BJ (cell line): Measurements from ENCODE around the gene TNNT3. TPM values are rescaled to one million over a fixed set of nuclear protein-coding genes. Genes with fewer than 3 reads are reported as not detected.

Experiments used
- CTCF ChIA-PET: fragments of 350-600 bp; formaldehyde crosslinking; extraction: SDS; loops from one replicate; lab custom pipeline; 2021; ENCODE audit warnings: antibody characterized with exemption, inconsistent platforms; lab: Yijun Ruan, JAX
- POLR2A ChIA-PET: fragments of 300-600 bp; sonication (Branson Sonifier 250); formaldehyde crosslinking; extraction: SDS; loops from one replicate; lab custom pipeline; 2021; ENCODE audit warnings: antibody characterized with exemption; lab: Charles Lee
- DNase-seq: peaks from one replicate; pipeline ENCODE4 v3.0.0-alpha.2; 2011; ENCODE audit warnings: low read depth
- H3K27me3 ChIP-seq: 2 replicates; pipeline ENCODE4 v1.6.0; 2011; ENCODE audit warnings: low read length; ENCODE audit not compliant: control insufficient read depth, insufficient read depth
- H3K36me3 ChIP-seq: 2 replicates; pipeline ENCODE4 v1.5.1; 2011; ENCODE audit warnings: low read length; ENCODE audit not compliant: control insufficient read depth, insufficient read depth
- H3K4me3 ChIP-seq: 2 replicates; pipeline ENCODE4 v1.5.1; 2011; ENCODE audit warnings: low read depth, mild to moderate bottlenecking, control low read depth, low read length
- CTCF ChIP-seq: IDR thresholded peaks from 2 replicates; pipeline ENCODE4 v1.5.1; 2011; ENCODE audit warnings: low read depth, mild to moderate bottlenecking, control low read depth, inconsistent platforms, low read length, moderate library complexity; ENCODE audit not compliant: insufficient read depth
- polyA plus RNA-seq: library from polyadenylated mRNA; depleted of rRNA; stranded (reverse); fragments of >200 nt; gene quantifications from 2 replicates; pipeline ENCODE4 v1.2.3, GENCODE V29; 2011

TNNT3 gene
- polyA plus RNA-seq, 1 experiment, result not detected

GRCh38 chr11:1966531-1966930 lies 47.0 kb downstream of the TNNT3 start:
- ChIA-PET POLR2A (no interaction called here), CTCF (interaction anchor here (1.3 to 4.5 kb wide), 7 partner anchors 11 to 273 kb away, joined by 5 to 20 read pairs (median 6); no protein-coding TSS in a partner anchor)
- no peaks in the 10 kb centered on the region for H3K36me3 ChIP-seq
- no peak overlapping the region for H3K4me3 ChIP-seq
- TF ChIP-seq CTCF, result no peak
- no peak for DNase-seq
- H3K27me3 ChIP-seq, result no peaks in the 10 kb centered on the region

- no peak for DNase-seq
- H3K27me3 ChIP-seq, result no peaks in the 10 kb centered on the region
- no peak for TF ChIP-seq CTCF
- H3K36me3 ChIP-seq, result no peaks in the 10 kb centered on the region
- POLR2A ChIA-PET, result interaction anchor here (0.6 kb wide), 1 partner anchor 24 kb away, joined by 3 read pairs; no protein-coding TSS in a partner anchor
- CTCF ChIA-PET, result interaction anchor here (0.7 to 4.5 kb wide), 13 partner anchors 8 to 274 kb away, joined by 3 to 20 read pairs (median 5); no protein-coding TSS in a partner anchor
- no peak overlapping the region for H3K4me3 ChIP-seq
Measured at GRCh38 chr11:1967641-1968225, 48.2 kb downstream of the TNNT3 start.

GRCh38 chr11:1968454-1969002 lies 49.0 kb downstream of the TNNT3 start:
- no peak for DNase-seq
- ChIA-PET CTCF (interaction anchor here (0.6 to 2.4 kb wide), 7 partner anchors 12 to 274 kb away, joined by 3 to 18 read pairs (median 5); no protein-coding TSS in a partner anchor), POLR2A (no interaction called here)
- Histone ChIP-seq H3K36me3 (no peaks in the 10 kb centered on the region), H3K4me3 (no peak overlapping the region), H3K27me3 (no peaks in the 10 kb centered on the region)
- no peak for TF ChIP-seq CTCF

GRCh38 chr11:1969035-1969434 lies 49.5 kb downstream of the TNNT3 start:
- ChIA-PET CTCF (interaction anchor here (0.6 to 1.9 kb wide), 6 partner anchors 15 to 183 kb away, joined by 3 to 9 read pairs (median 3); no protein-coding TSS in a partner anchor), POLR2A (no interaction called here)
- Histone ChIP-seq H3K4me3 (no peak overlapping the region), H3K27me3 (no peaks in the 10 kb centered on the region), H3K36me3 (no peaks in the 10 kb centered on the region)
- no peak for DNase-seq
- TF ChIP-seq CTCF, result no peak

GRCh38 chr11:1969776-1970175 lies 50.3 kb downstream of the TNNT3 start:
- DNase-seq, result no peak
- Histone ChIP-seq H3K36me3 (no peaks in the 10 kb centered on the region), H3K27me3 (no peaks in the 10 kb centered on the region), H3K4me3 (no peak overlapping the region)
- TF ChIP-seq CTCF, result no peak
- CTCF ChIA-PET, result interaction anchor here (0.6 to 1.9 kb wide), 9 partner anchors 9 to 279 kb away, joined by 3 to 9 read pairs (median 3); no protein-coding TSS in a partner anchor
- POLR2A ChIA-PET, result no interaction called here
